Naive B cell (primary cell): ENCODE measurements around the gene NXT1. TPM values are rescaled to one million over a fixed set of nuclear protein-coding genes. Genes with fewer than 3 reads are reported as not detected.
A peak's percentile ranks its signal among the peaks of the same experiment; 100 is the strongest.
"Not testable (repeated sequence)": the region's sequence is repeated elsewhere in the genome, so short reads cannot be mapped to it uniquely, and the experiment has no call there.

Experiments
- ATAC-seq, 2 donors: fragments of 150-1000 bp; cut with Tn5 transposase; 2 replicates each; pipeline ENCODE4 v1.10.0; 2021; ENCODE audit warnings: low read depth in 2 of 2, mild to moderate bottlenecking in 2 of 2, moderate library complexity in 2 of 2
- DNase-seq: peaks from one replicate; pipeline ENCODE4 v3.0.0; 2022
- H3K27ac Mint-ChIP-seq, 6 donors: one replicate each; pipeline ENCODE4 v1.8.0; 2020 to 2022; ENCODE audit warnings: mild to moderate bottlenecking in 6 of 6, mixed read lengths in 6 of 6, moderate library complexity in 5 of 6, inconsistent platforms in 2 of 6
- H3K27me3 Mint-ChIP-seq, 3 donors: one replicate each; pipeline ENCODE4 v1.8.0; 2021 to 2022; ENCODE audit warnings: mixed read lengths in 3 of 3, mild to moderate bottlenecking in 1 of 3
- H3K36me3 Mint-ChIP-seq, 2 donors: one replicate each; pipeline ENCODE4 v1.8.0; 2020 to 2022; ENCODE audit warnings: mixed read lengths in 2 of 2, inconsistent platforms in 1 of 2, mild to moderate bottlenecking in 1 of 2
- H3K4me1 Mint-ChIP-seq, 3 donors: one replicate each; pipeline ENCODE4 v1.8.0; 2020 to 2022; ENCODE audit warnings: mixed read lengths in 3 of 3, inconsistent platforms in 1 of 3, mild to moderate bottlenecking in 1 of 3, moderate library complexity in 1 of 3
- H3K4me3 Mint-ChIP-seq, 8 donors: one replicate each; pipeline ENCODE4 v1.8.0; 2020 to 2022; ENCODE audit warnings: mild to moderate bottlenecking in 8 of 8, mixed read lengths in 8 of 8, moderate library complexity in 8 of 8, inconsistent platforms in 2 of 8
- H3K9me3 Mint-ChIP-seq, 7 donors: one replicate each; pipeline ENCODE4 v1.8.0; 2020 to 2022; ENCODE audit warnings: mixed read lengths in 7 of 7, mild to moderate bottlenecking in 5 of 7, inconsistent platforms in 2 of 7, moderate library complexity in 1 of 7
- polyA plus RNA-seq, 6 donors: library from polyadenylated mRNA; unstranded; fragments of 300-500 nt; fragmentation: Illumina TruSeq; gene quantifications; one replicate each; pipeline ENCODE4 v1.2.3, GENCODE V29; 2021; ENCODE audit warnings: low read depth in 6 of 6

The NXT1 gene
- polyA plus RNA-seq: 10 to 100 TPM; 58.3 to 81.9 (median 65.7) TPM

GRCh38 chr20:23350196-23350903 lies at the start of gene NXT1:
Gene NXT1 (plus strand): TSS chr20:23350791. CDS start chr20:23354042, 3,251 bp downstream.
- H3K27me3 Mint-ChIP-seq: no peaks in the 10 kb centered on the region
- peak; percentile 98 for DNase-seq
- H3K27ac Mint-ChIP-seq: peak within 1 kb of the TSS; percentile 100
- peak; percentile 78 to 79 for ATAC-seq
- H3K36me3 Mint-ChIP-seq: no peaks in the 10 kb centered on the region
- peak within 1 kb of the TSS; percentile 90 to 100 (median 99) for H3K4me3 Mint-ChIP-seq
- peaks cover 18 to 39% (median 31%) of the 10 kb centered on the region in 3 donors for H3K4me1 Mint-ChIP-seq
- no peaks in the 10 kb centered on the region for H3K9me3 Mint-ChIP-seq

GRCh38 chr20:23301436-23302050 lies 49.0 kb upstream of the NXT1 start:
- DNase-seq (no peak), ATAC-seq (no peak)
- H3K27ac Mint-ChIP-seq: no peak overlapping the region
- H3K27me3 Mint-ChIP-seq: peaks cover 4 to 29% (median 19%) of the 10 kb centered on the region in 3 donors
- H3K4me1 Mint-ChIP-seq: peaks cover 0 to 3% (median 0%) of the 10 kb centered on the region in 3 donors
- H3K36me3 Mint-ChIP-seq: no peaks in the 10 kb centered on the region
- no peaks in the 10 kb centered on the region for H3K9me3 Mint-ChIP-seq
- no peak overlapping the region for H3K4me3 Mint-ChIP-seq

- DNase-seq (no peak), ATAC-seq (no peak)
- Mint-ChIP-seq H3K27ac (peak overlapping the region in 1 of 6 donors; percentile 61), H3K4me3 (no peak overlapping the region), H3K36me3 (no peaks in the 10 kb centered on the region), H3K27me3 (peaks cover 4 to 22% (median 11%) of the 10 kb centered on the region in 3 donors), H3K4me1 (peaks cover 0 to 3% (median 0%) of the 10 kb centered on the region in 3 donors), H3K9me3 (peaks cover 0 to 1% (median 0%) of the 10 kb centered on the region in 7 donors)
Observed at GRCh38 chr20:23302386-23302785, 48.2 kb upstream of the NXT1 start.

GRCh38 chr20:23302801-23303200 lies 47.8 kb upstream of the NXT1 start:
- peaks cover under 1 to 18% (median 10%) of the 10 kb centered on the region in 3 donors for H3K27me3 Mint-ChIP-seq
- H3K27ac Mint-ChIP-seq: peak overlapping the region in 1 of 6 donors; percentile 61
- peaks cover 0 to 3% (median 0%) of the 10 kb centered on the region in 7 donors for H3K9me3 Mint-ChIP-seq
- no peak for DNase-seq
- peaks cover 0 to 3% (median 0%) of the 10 kb centered on the region in 3 donors for H3K4me1 Mint-ChIP-seq
- no peaks in the 10 kb centered on the region for H3K36me3 Mint-ChIP-seq
- no peak overlapping the region for H3K4me3 Mint-ChIP-seq
- ATAC-seq: no peak

- Mint-ChIP-seq H3K36me3 (no peaks in the 10 kb centered on the region), H3K27ac (no peak overlapping the region), H3K27me3 (peaks cover 0 to 17% (median 10%) of the 10 kb centered on the region in 3 donors), H3K4me1 (peaks cover 0 to 3% (median 0%) of the 10 kb centered on the region in 3 donors), H3K9me3 (peaks cover 0 to 7% (median 0%) of the 10 kb centered on the region in 7 donors), H3K4me3 (peak overlapping the region in 1 of 8 donors; percentile 78)
- DNase-seq (no peak), ATAC-seq (no peak)
Observed at GRCh38 chr20:23303325-23304102, 47.1 kb upstream of the NXT1 start.

GRCh38 chr20:23304616-23305015 lies 46.0 kb upstream of the NXT1 start:
- no peaks in the 10 kb centered on the region for H3K36me3 Mint-ChIP-seq
- H3K4me1 Mint-ChIP-seq: peaks cover 0 to 3% (median 2%) of the 10 kb centered on the region in 3 donors
- no peak overlapping the region for H3K27ac Mint-ChIP-seq

GRCh38 chr20:23305098-23305497 lies 45.5 kb upstream of the NXT1 start:
- Mint-ChIP-seq H3K27me3 (peaks cover 0 to 26% (median 19%) of the 10 kb centered on the region in 3 donors), H3K4me1 (peaks cover 0 to 3% (median 2%) of the 10 kb centered on the region in 3 donors), H3K36me3 (no peaks in the 10 kb centered on the region), H3K9me3 (peaks cover 0 to 7% (median 0%) of the 10 kb centered on the region in 7 donors), H3K4me3 (no peak overlapping the region), H3K27ac (peak overlapping the region in 2 of 6 donors; percentile 4 to 13)
- no peak for ATAC-seq
- no peak for DNase-seq

More at GRCh38 chr20:23304616-23305015, 46.0 kb upstream of the NXT1 start:
- Mint-ChIP-seq H3K4me3 (no peak overlapping the region), H3K27me3 (peaks cover 0 to 22% (median 14%) of the 10 kb centered on the region in 3 donors), H3K9me3 (peaks cover 0 to 7% (median 0%) of the 10 kb centered on the region in 7 donors)
- no peak for ATAC-seq
- no peak for DNase-seq

- not testable (repeated sequence) for H3K4me3 Mint-ChIP-seq, H3K4me1 Mint-ChIP-seq, DNase-seq
Observed at GRCh38 chr20:23307393-23307792, 43.2 kb upstream of the NXT1 start.

GRCh38 chr20:23308024-23308423 lies 42.6 kb upstream of the NXT1 start:
- Mint-ChIP-seq H3K4me3 (no peak overlapping the region), H3K27ac (no peak overlapping the region), H3K27me3 (peaks cover 0 to 43% (median 37%) of the 10 kb centered on the region in 3 donors), H3K36me3 (no peaks in the 10 kb centered on the region), H3K9me3 (peaks cover 0 to 7% (median 0%) of the 10 kb centered on the region in 7 donors), H3K4me1 (peaks cover 0 to 3% (median 2%) of the 10 kb centered on the region in 3 donors)
- DNase-seq: no peak
- no peak for ATAC-seq

More at GRCh38 chr20:23307393-23307792, 43.2 kb upstream of the NXT1 start:
- not testable (repeated sequence) for ATAC-seq, H3K27ac Mint-ChIP-seq, H3K9me3 Mint-ChIP-seq, H3K36me3 Mint-ChIP-seq
- peaks cover 0 to 38% (median 37%) of the 10 kb centered on the region in 3 donors for H3K27me3 Mint-ChIP-seq

GRCh38 chr20:23308908-23309307 lies 41.7 kb upstream of the NXT1 start:
- H3K4me1 Mint-ChIP-seq: peaks cover 0 to 3% (median 2%) of the 10 kb centered on the region in 3 donors
- ATAC-seq: no peak
- no peak for DNase-seq
- peaks cover 0 to 43% (median 37%) of the 10 kb centered on the region in 3 donors for H3K27me3 Mint-ChIP-seq
- no peaks in the 10 kb centered on the region for H3K36me3 Mint-ChIP-seq
- H3K4me3 Mint-ChIP-seq: no peak overlapping the region
- H3K9me3 Mint-ChIP-seq: peaks cover 0 to 7% (median 0%) of the 10 kb centered on the region in 7 donors
- no peak overlapping the region for H3K27ac Mint-ChIP-seq

- ATAC-seq (no peak), DNase-seq (no peak)
- peaks cover 0 to 38% (median 33%) of the 10 kb centered on the region in 3 donors for H3K27me3 Mint-ChIP-seq
- H3K27ac Mint-ChIP-seq: no peak overlapping the region
- H3K36me3 Mint-ChIP-seq: no peaks in the 10 kb centered on the region
- peaks cover 0 to 2% (median 2%) of the 10 kb centered on the region in 3 donors for H3K4me1 Mint-ChIP-seq
- H3K9me3 Mint-ChIP-seq: peaks cover 0 to 7% (median 0%) of the 10 kb centered on the region in 7 donors
- no peak overlapping the region for H3K4me3 Mint-ChIP-seq
Observed at GRCh38 chr20:23309781-23310180, 40.8 kb upstream of the NXT1 start.

- no peak for ATAC-seq
- Mint-ChIP-seq H3K4me1 (peaks cover 0 to 2% (median 0%) of the 10 kb centered on the region in 3 donors), H3K9me3 (peaks cover 0 to 7% (median 0%) of the 10 kb centered on the region in 7 donors), H3K4me3 (no peak overlapping the region), H3K27me3 (peaks cover 0 to 44% (median 27%) of the 10 kb centered on the region in 3 donors), H3K36me3 (no peaks in the 10 kb centered on the region), H3K27ac (no peak overlapping the region)
- no peak for DNase-seq
Observed at GRCh38 chr20:23311947-23312506, 38.6 kb upstream of the NXT1 start.
